HG02884 (cell line): Measurements from ENCODE around the gene LRRC45.
"Not testable (repeated sequence)": the region's sequence is repeated elsewhere in the genome, so short reads cannot be mapped to it uniquely, and the experiment has no call there.

Experiments used
- ATAC-seq: cut with Tn5 transposase; IDR thresholded peaks from one replicate; pipeline ENCODE4 v1.9.1; 2021; ENCODE audit warnings: mild to moderate bottlenecking, moderate library complexity; ENCODE audit not compliant: unreplicated experiment

The LRRC45 gene

GRCh38 chr17:82022981-82023446 is at the start of gene LRRC45:
Gene LRRC45, plus strand, starts transcription at chr17:82023305. Its CDS starts 339 bp downstream, at chr17:82023644.
- ATAC-seq, result peak; percentile 75

- ATAC-seq, result no peak
These were observed 49.7 kb upstream of the LRRC45 start for GRCh38 chr17:81973432-81973831.

GRCh38 chr17:81976332-81977210 is 46.5 kb upstream of the LRRC45 start:
- ATAC-seq, result no peak

DNA sequence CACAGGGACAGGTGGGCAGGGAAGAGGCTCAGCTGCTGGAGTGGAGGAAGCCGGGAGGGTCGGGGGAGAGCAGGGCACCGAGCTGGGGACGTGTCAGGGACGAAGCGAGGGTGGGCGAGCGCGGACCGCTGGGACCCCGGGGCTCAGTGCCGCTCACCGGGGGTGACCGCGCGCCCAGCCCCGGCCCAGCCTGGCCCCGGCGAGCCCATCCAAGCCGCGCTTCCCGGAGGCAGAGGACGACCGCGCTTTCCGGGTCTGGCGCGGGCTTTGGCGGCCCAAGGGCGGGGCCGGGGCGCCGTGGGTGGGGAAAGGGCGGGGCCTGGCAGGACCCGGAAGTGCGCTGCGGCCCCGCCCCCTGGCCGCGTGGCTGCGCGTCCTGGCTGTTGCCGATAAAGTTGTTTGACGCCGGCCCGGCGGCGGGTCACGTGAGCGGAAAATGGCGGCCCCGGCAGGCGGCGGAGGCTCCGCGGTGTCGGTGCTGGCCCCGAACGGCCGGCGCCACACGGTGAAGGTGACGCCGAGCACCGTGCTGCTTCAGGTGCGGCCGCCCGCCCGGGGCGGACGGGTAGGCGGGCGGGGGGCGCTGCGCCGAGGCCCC is 45.8 kb upstream of the LRRC45 start, which contains the start of gene ASPSCR1:
TSS of gene ASPSCR1 (plus strand) at position 419 of the 598 bp plus-strand sequence. CDS start at position 437, 18 bp downstream.
- peak; percentile 79 for ATAC-seq

- ATAC-seq, result no peak
These were observed 44.4 kb upstream of the LRRC45 start for GRCh38 chr17:81978524-81979298.

DNA sequence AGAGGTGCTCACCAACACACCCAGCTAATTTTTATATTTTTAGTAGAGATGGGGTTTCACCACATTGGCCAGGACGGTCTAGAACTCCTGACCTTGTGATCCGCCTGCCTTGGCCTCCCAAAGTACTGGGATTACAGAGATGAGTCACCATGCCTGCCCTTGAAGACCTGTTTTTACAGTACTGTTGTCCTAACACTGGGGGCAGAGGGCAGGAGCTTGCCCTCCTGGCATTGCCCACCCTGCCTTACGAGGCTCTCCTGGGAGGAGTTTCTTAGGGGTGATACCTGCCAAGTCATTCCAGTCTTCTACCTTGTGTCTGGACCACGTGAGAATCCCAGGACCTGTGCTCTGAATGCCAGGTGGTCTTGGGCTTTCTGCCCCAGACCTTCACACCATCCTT is 43.0 kb upstream of the LRRC45 start:
- no peak for ATAC-seq

GRCh38 chr17:81980707-81981343 is 42.3 kb upstream of the LRRC45 start:
- ATAC-seq, result no peak

DNA sequence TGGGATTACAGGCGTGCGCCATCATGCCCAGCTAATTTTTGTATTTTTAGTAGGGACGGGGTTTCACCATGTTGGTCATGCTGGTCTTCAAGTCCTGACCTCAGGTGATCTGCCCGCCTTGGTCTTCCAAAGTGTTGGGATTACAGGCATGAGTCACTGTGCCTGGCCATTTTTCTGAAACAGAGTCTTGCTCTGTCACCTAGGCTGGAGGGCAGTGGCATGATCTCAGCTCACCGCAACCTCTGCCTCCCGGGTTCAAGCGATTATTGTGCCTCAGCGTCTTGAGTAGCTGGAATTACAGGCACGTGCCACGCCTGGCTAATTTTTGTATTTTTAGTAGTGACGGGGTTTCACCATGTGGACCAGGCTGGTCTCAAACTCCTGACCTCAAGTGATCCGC is 41.6 kb upstream of the LRRC45 start:
- ATAC-seq, result not testable (repeated sequence)

DNA sequence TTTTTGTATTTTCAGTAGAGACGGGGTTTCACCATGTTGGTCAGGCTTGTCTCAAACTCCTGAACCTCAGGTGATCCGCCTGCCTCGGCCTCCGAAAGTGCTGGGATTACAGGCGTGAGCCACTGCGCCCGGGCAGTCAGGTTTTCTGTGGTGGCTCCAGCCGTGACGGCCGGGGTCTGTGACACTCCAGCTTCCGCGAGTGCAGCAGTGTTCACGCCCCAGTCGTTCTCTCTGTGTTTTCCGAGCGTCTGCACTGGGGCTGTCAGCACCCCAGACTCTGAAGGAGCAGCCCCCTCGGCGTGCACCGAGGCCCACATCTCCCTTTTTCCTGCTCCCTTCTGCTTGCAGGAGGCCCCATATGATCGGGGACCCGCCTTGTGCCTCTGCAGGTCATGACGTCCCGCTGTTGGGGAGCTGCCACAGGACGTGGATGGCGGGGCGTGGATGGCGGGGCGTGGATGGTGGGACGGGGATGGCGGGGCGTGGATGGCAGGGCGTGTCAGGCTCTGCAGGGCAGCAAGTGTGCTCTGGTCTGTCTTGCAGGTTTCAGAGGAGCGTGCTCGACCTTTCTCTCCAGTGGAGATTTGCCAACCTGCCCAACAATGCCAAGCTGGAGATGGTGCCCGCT is 40.0 kb upstream of the LRRC45 start:
- ATAC-seq, result no peak

- ATAC-seq, result no peak
These were observed 39.3 kb upstream of the LRRC45 start for GRCh38 chr17:81983639-81984373.

DNA sequence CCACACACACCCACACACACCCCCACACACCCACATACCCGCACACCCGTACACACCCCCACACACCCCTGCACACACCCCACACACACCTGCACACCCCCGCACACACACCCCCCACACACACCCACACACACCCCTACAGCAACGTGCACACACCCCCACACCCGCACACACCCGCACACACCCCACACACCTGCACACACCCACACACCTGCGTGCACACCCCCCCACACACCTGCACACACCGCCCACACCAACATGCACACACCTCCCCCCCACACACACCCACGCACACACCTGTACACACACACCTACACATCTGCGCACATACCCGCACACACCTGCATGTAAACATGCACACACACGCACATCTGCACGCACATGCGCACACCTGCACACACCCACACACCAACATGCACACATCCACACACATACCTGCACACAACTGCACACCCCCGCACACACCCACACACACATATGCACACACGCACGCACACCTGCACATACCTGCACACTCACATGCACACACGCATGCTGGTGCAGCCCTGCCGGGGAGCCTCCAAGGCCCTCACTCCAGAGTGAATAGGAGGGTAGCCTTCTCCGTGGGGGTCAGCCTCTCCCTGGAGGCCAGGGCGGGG is 38.2 kb upstream of the LRRC45 start:
- ATAC-seq, result no peak

GRCh38 chr17:81986606-81987005 is 36.5 kb upstream of the LRRC45 start:
- ATAC-seq, result no peak

GRCh38 chr17:81987161-81987770 is 35.8 kb upstream of the LRRC45 start:
- no peak for ATAC-seq

GRCh38 chr17:81990836-81991683 is 32.0 kb upstream of the LRRC45 start:
- ATAC-seq, result no peak

DNA sequence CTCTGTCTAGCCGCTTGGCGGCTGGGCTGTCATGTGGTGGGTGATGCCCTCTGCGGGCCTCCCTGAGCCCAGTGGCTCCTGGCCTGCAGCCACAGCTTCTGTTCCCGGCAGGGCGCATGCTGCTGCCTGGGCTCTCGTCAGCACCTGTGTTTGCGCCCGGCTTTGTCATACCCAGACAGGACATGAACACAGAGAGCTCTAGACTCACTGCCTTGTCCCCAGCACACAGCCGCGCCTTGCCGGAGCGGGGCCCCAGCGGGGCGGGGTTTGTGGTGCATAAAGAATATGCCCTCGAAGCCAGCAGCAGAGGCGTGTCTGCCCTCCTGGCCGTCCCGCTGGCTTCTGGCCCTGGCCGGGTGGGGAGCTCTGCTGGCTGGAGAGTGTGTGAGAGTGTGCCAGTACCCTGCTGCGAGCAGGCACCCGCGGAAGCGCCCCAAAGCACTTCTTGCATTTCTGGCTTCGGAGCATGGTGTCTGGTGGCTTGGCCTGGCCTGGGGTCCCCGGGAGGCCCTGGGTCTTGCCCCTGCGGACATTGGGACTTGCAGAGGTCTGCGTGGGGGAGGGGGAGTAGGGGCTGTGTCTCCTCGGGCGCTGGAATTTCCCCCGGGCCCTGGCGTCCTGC is 31.3 kb upstream of the LRRC45 start:
- ATAC-seq, result no peak

DNA sequence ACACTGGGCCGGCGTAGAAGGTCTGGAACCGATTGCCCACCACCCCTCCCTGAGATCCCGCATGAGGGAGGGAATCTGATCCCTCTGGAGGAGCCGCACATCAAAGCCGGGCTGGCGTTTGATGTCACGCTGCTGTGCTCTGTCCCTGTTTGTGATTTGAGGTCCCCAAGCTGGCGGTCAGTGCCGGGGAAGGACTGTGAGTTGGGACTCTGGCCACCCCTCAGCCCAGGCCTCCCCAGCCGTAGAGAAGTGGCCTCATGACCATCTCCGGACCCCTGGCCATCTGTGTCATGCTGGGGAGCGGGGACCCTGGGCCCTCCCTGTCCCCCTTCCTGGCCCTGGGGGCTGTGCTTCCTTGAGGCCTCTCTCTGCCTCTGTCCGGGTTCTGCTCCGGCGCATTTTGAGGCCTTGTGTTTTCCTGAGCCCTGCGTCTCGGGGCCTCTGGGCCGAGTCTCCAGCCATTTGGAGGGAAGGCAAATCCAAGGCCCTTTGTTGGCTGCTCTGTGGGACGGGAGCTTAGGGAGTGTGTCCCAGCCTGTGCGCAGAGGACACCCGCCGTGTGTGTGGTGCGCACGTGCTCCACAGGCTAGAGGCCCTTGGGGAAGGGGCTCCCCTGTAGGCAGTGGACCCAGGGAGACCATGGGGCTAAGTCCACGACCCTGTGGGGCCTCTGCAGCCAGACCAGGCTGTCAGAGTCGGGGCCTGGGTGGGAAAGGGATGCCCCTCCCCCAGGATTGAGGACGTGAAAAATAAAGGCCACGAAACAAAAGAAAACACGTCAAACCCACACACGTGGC is 30.6 kb upstream of the LRRC45 start:
- ATAC-seq, result no peak
